K562 (cell line): ENCODE data around the gene SRI. TPM values are rescaled to one million over a fixed set of nuclear protein-coding genes. Genes with fewer than 3 reads are reported as not detected.

Experiments
- CHD2 ChIP-seq: IDR thresholded peaks from 2 replicates; pipeline ENCODE4 v1.6.1; 2011; ENCODE audit warnings: low read depth, low read length
- DIDO1 ChIP-seq: fragments of 450-650 bp; IDR thresholded peaks from 2 replicates; pipeline ENCODE4 v1.6.1; 2016; ENCODE audit warnings: low read depth, missing biosample characterization, missing genetic modification characterization
- FOS ChIP-seq: IDR thresholded peaks from 3 replicates; pipeline ENCODE4 v1.6.1; 2011; ENCODE audit not compliant: insufficient read length; ENCODE audit errors: extremely low read depth
- FOXM1 ChIP-seq, 2 experiments: fragments of 450-650 bp in 1 of 2; sonication (generic) in 1 of 2; formaldehyde crosslinking in 1 of 2; IDR thresholded peaks; 2 replicates each; pipeline versions ENCODE4 v1.6.1 to v1.9.0; 2017 to 2022; ENCODE audit warnings: low read depth in 2 of 2, mild to moderate bottlenecking in 2 of 2, missing genetic modification reagents in 1 of 2, moderate library complexity in 1 of 2
- GTF2E2 ChIP-seq: fragments of 200-800 bp; sonication (Bioruptor generic); IDR thresholded peaks from 2 replicates; pipeline ENCODE4 v1.6.1; 2016; ENCODE audit warnings: missing genetic modification characterization, missing compliant biosample characterization
- HIVEP1 ChIP-seq: fragments of 250-450 bp; sonication (Bioruptor Pico); IDR thresholded peaks from 2 replicates; pipeline ENCODE4 v1.4.0; 2020; ENCODE audit warnings: mild to moderate bottlenecking
- ILF3 ChIP-seq: fragments of 450-650 bp; IDR thresholded peaks from 2 replicates; pipeline ENCODE4 v1.6.1; 2018; ENCODE audit warnings: antibody characterized with exemption, mild to moderate bottlenecking, moderate library complexity, borderline replicate concordance
- IRF1 ChIP-seq: sonication (generic); formaldehyde crosslinking; IDR thresholded peaks from 2 replicates; pipeline ENCODE4 v1.8.0; 2022; ENCODE audit warnings: missing genetic modification reagents, mild to moderate bottlenecking, borderline replicate concordance
- JUND ChIP-seq, 2 experiments: IDR thresholded peaks; 2 replicates in 1 of 2; 3 replicates in 1 of 2; pipeline ENCODE4 v1.6.1; 2011; ENCODE audit warnings: borderline replicate concordance in 2 of 2, low read depth in 2 of 2, low read length in 2 of 2, improper control_type of control experiment in 1 of 2, missing biosample characterization in 1 of 2, missing genetic modification characterization in 1 of 2, missing genetic modification reagents in 1 of 2
- LARP7 ChIP-seq: fragments of 450-650 bp; IDR thresholded peaks from 2 replicates; pipeline ENCODE4 v1.6.1; 2016
- MCM5 ChIP-seq: fragments of 450-650 bp; IDR thresholded peaks from 2 replicates; pipeline ENCODE4 v1.6.1; 2016; ENCODE audit warnings: low read depth
- MCM7 ChIP-seq, 2 experiments: fragments of 450-650 bp; IDR thresholded peaks; 2 replicates each; pipeline ENCODE4 v1.6.1; 2016 to 2018
- MEIS2 ChIP-seq: fragments of 450-650 bp; IDR thresholded peaks from 2 replicates; pipeline ENCODE4 v1.6.1; 2014; ENCODE audit warnings: mild to moderate bottlenecking; ENCODE audit not compliant: partially characterized antibody
- NFXL1 ChIP-seq: fragments of 450-650 bp; formaldehyde crosslinking; IDR thresholded peaks from 2 replicates; pipeline ENCODE4 v1.4.0; 2021; ENCODE audit warnings: mild to moderate bottlenecking
- RBM39 ChIP-seq: fragments of 200-400 bp; formaldehyde crosslinking; optimal IDR thresholded peaks from 2 replicates; pipeline ENCODE3; 2018; ENCODE audit warnings: low read depth, low read length
- SAP30 ChIP-seq: fragments of 200-600 bp; sonication (generic); IDR thresholded peaks from 2 replicates; pipeline ENCODE4 v1.6.1; 2012; ENCODE audit warnings: borderline replicate concordance, low read depth, mild to moderate bottlenecking, moderate library complexity, low read length, control low read depth, inconsistent platforms; ENCODE audit not compliant: insufficient read depth, poor library complexity, severe bottlenecking
- SLC30A9 ChIP-seq: fragments of 250-450 bp; sonication (Bioruptor Pico); IDR thresholded peaks from 2 replicates; pipeline ENCODE4 v1.8.0; 2022; ENCODE audit warnings: mild to moderate bottlenecking, moderate library complexity
- SMC3 ChIP-seq: conservative IDR thresholded peaks from 2 replicates; pipeline ENCODE4 v1.6.1; 2011; ENCODE audit warnings: low read depth, low read length, improper control_type of control experiment; ENCODE audit not compliant: insufficient read depth
- SRSF9 ChIP-seq: fragments of 200-400 bp; formaldehyde crosslinking; IDR thresholded peaks from 2 replicates; pipeline ENCODE4 v1.6.1; 2017; ENCODE audit warnings: low read depth, low read length, borderline replicate concordance
- TCF3 ChIP-seq: sonication (generic); formaldehyde crosslinking; IDR thresholded peaks from 2 replicates; pipeline ENCODE4 v1.4.0; 2020; ENCODE audit warnings: mild to moderate bottlenecking, missing genetic modification reagents
- ZNF23 ChIP-seq: fragments of 250-450 bp; sonication (Bioruptor Pico); IDR thresholded peaks from 2 replicates; pipeline ENCODE4 v1.4.0; 2020; ENCODE audit warnings: mild to moderate bottlenecking
- ZNF586 ChIP-seq: fragments of 450-650 bp; formaldehyde crosslinking; conservative IDR thresholded peaks from 2 replicates; pipeline ENCODE4 v1.4.0; 2020; ENCODE audit warnings: mild to moderate bottlenecking, moderate library complexity
- polyA plus RNA-seq, 8 experiments: library from polyadenylated mRNA; depleted of rRNA in 4 of 8; stranded (reverse) in 5 of 8; unstranded in 3 of 8; fragments of >200 nt; fragmentation: Nextera tagmentation in 2 of 8; fragmentation: Illumina TruSeq in 1 of 8; extraction: Ambion mirVana in 2 of 8; extraction: Trizol in 1 of 8; gene quantifications; 2 replicates each; pipeline versions ENCODE4 v1.2.1 to v1.2.3, GENCODE V29; 2011 to 2014; ENCODE audit warnings: inconsistent platforms in 1 of 8, missing spikeins in 1 of 8
- total RNA-seq, 7 experiments: library from RNA; depleted of rRNA in 6 of 7; stranded (reverse); fragments of >200 nt in 6 of 7; fragmentation: Illumina TruSeq in 2 of 7; extraction: Trizol in 2 of 7; gene quantifications; 2 replicates each; pipeline versions ENCODE4 v1.2.1 to v1.2.3, GENCODE V29; 2011 to 2021; ENCODE audit warnings: low replicate concordance in 1 of 7
- TF ChIP-seq, protein P1 (sequence below): IDR thresholded peaks from 2 replicates; pipeline ENCODE4 v1.6.1; 2012; ENCODE audit warnings: low read depth, low read length, improper control_type of control experiment, borderline replicate concordance
- TF ChIP-seq, protein P2 (sequence below): sonication (generic); formaldehyde crosslinking; IDR thresholded peaks from 2 replicates; pipeline ENCODE4 v1.5.0; 2020; ENCODE audit warnings: missing genetic modification reagents
- TF ChIP-seq, protein P3 (sequence below): fragments of 250-450 bp; sonication (Bioruptor Pico); IDR thresholded peaks from 2 replicates; pipeline ENCODE4 v1.8.0; 2021; ENCODE audit warnings: moderate library complexity, mild to moderate bottlenecking, inconsistent platforms

Gene SRI
- total and polyA plus RNA-seq, 9 of the 15 experiments (the other 6 are each of a cell fraction or from before 2014, with no cell fraction given) = 56.4 to 158 (median 119) TPM

- TF ChIP-seq, protein P1, sequence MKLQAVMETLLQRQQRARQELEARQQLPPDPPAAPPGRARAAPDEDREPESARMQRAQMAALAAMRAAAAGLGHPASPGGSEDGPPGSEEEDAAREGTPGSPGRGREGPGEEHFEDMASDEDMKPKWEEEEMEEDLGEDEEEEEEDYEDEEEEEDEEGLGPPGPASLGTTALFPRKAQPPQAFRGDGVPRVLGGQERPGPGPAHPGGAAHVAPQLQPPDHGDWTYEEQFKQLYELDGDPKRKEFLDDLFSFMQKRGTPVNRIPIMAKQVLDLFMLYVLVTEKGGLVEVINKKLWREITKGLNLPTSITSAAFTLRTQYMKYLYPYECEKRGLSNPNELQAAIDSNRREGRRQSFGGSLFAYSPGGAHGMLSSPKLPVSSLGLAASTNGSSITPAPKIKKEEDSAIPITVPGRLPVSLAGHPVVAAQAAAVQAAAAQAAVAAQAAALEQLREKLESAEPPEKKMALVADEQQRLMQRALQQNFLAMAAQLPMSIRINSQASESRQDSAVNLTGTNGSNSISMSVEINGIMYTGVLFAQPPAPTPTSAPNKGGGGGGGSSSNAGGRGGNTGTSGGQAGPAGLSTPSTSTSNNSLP = no peak
- no peak for TF ChIP-seq MCM7 (IDR thresholded peaks at IDR 0.05)
- peak; percentile 39 for TF ChIP-seq MEIS2
- TF ChIP-seq LARP7 = no peak
- no peak for TF ChIP-seq CHD2
- TF ChIP-seq MCM5 = no peak
- no peak for TF ChIP-seq NFXL1 (CRISPR knock-in tag)
- TF ChIP-seq FOS = no peak
- no peak for TF ChIP-seq RBM39
- TF ChIP-seq ZNF23 (CRISPR knock-in tag) = no peak
- no peak for TF ChIP-seq FOXM1 (IDR thresholded peaks at IDR 0.05; ENCODE audit: low read depth)
- no peak for TF ChIP-seq FOXM1 (CRISPR knock-in tag; IDR thresholded peaks at IDR 0.05; ENCODE audit: low read depth)
- TF ChIP-seq ILF3 = no peak
- TF ChIP-seq JUND (IDR thresholded peaks at IDR 0.05; ENCODE audit: borderline replicate concordance, low read depth, low read length) = peak; percentile 82
- TF ChIP-seq JUND (tag; IDR thresholded peaks at IDR 0.05; ENCODE audit: borderline replicate concordance, low read depth, low read length) = no peak
- 0 out of 2 replicates have a peak, but pooled peaks have one; percentile 30 for TF ChIP-seq GTF2E2 (tag)
- TF ChIP-seq, protein P2, sequence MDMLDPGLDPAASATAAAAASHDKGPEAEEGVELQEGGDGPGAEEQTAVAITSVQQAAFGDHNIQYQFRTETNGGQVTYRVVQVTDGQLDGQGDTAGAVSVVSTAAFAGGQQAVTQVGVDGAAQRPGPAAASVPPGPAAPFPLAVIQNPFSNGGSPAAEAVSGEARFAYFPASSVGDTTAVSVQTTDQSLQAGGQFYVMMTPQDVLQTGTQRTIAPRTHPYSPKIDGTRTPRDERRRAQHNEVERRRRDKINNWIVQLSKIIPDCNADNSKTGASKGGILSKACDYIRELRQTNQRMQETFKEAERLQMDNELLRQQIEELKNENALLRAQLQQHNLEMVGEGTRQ = no peak
- TF ChIP-seq SMC3 = no peak
- no peak for TF ChIP-seq SRSF9
- TF ChIP-seq SLC30A9 (CRISPR knock-in tag) = no peak
- TF ChIP-seq, protein P3, sequence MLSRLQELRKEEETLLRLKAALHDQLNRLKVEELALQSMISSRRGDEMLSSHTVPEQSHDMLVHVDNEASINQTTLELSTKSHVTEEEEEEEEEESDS = no peak
- no peak for TF ChIP-seq TCF3
- TF ChIP-seq IRF1 = no peak
- TF ChIP-seq DIDO1 (tag) = no peak
- no peak for TF ChIP-seq SAP30
- no peak for TF ChIP-seq HIVEP1 (CRISPR knock-in tag)
- TF ChIP-seq ZNF586 (CRISPR knock-in tag) = no peak
Measured at GRCh38 chr7:88204525-88205110, 15.2 kb downstream of the SRI start (continued).
